Mesenteric fat pad (tissue), 1 donor: ENCODE measurements around the gene EPHA3. TPM values are rescaled to one million over a fixed set of nuclear protein-coding genes. Genes with fewer than 3 reads are reported as not detected.
"Not testable (repeated sequence)": the region's sequence is repeated elsewhere in the genome, so short reads cannot be mapped to it uniquely, and the experiment has no call there.

Experiments
- DNase-seq: peaks from one replicate; pipeline ENCODE4 v3.0.0-alpha.2; 2020; ENCODE audit warnings: low spot score
- total RNA-seq: library from RNA; stranded (reverse); fragmentation: NEBNext Ultra II Directional; extraction: Animal tissue kit (Norgen Biotek cat#: 25700); gene quantifications from one replicate; pipeline ENCODE4 v1.2.1, GENCODE V29; 2021
- donor health status: DM: yes; HTN: yes; CAD: no.

Gene EPHA3
- total RNA-seq, 1 donor from 2014 or later: 2.8 TPM

DNA sequence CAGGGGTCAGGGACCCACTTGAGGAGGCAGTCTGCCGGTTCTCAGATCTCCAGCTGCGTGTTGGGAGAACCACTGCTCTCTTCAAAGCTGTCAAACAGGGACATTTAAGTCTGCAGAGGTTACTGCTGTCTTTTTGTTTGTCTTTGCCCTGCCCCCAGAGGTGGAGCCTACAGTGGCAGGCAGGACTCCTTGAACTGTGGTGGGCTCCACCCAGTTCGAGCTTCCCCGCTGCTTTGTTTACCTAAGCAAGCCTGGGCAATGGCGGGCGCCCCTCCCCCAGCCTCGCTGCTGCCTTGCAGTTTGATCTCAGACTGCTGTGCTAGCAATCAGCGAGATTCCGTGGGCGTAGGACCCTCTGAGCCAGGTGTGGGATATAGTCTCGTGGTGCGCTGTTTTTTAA lies 243.5 kb downstream of the EPHA3 start:
- DNase-seq: not testable (repeated sequence)

DNA sequence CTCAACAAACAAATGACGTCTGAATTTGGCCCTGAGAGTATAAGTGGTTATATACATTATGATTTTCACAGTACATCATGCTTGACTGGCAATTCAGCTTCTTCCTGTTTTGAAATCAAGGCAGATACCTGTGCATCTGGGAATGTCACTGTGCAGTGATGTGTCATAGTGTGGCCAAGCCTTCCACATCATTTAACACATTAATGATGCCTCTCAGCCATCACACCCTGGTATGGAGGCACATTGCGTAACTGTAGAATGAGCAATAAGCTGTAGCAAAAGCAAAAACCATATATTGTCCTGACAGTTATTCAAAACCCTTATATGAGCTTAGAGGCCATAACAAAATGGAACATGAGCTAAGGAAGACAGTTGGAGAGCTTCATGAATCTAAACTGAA lies 246.0 kb downstream of the EPHA3 start:
- DNase-seq: no peak

DNA sequence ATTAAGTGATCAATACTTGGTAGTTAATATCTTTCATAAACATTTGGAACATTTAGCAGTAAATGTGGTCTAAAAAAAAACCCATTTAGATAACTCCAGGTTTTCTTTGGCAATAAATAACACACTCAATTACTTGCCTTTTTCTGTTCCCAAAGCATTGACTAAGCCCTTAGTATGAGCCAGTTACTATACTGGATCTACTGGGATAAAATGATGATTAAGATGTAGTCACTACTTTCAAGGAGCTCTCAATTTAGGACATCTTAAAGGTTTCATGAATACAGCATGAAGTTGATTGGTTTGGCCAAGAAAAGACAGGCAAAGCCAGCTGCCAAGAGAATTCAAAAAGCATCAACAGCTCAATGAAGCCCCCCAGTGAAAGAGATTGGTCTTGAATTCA lies 250.9 kb downstream of the EPHA3 start:
- DNase-seq: no peak

DNA sequence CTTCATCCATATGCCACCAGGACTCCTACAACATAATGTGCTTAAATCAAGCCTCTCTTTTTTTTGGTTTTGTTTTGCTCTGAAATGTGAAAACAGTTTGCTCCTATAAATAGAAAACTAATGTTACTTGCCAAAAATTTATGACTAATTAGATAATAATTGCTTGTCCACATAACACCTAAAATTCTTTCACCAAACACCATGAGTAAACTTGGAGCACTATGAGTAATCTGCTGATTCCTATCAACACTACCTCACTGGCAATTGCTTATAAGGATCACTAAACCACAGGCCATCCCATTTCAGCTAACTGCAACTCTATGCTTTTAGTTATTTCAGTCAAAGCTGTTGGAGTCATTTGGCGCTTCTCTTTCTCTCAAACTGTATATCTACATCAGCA lies 252.7 kb downstream of the EPHA3 start:
- DNase-seq: no peak

DNA sequence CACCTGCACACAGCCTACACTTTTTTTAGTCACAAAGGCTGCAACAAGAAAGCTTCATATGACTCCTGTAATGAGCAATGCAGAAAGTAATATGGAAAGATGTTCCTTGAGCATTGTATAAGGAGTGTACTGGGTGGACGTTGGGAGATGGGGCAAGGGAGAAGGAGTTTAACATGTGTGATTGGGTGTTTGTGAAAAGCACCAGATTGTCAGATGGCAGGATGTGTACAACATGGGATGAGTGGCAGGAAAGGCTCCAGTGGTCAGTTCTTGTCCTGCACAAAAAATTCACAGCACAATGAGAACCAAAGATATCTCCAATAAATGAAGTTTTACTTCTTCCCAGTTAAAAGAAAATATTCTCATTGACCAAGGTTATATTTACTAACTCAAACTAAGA lies 255.1 kb downstream of the EPHA3 start:
- DNase-seq: no peak

DNA sequence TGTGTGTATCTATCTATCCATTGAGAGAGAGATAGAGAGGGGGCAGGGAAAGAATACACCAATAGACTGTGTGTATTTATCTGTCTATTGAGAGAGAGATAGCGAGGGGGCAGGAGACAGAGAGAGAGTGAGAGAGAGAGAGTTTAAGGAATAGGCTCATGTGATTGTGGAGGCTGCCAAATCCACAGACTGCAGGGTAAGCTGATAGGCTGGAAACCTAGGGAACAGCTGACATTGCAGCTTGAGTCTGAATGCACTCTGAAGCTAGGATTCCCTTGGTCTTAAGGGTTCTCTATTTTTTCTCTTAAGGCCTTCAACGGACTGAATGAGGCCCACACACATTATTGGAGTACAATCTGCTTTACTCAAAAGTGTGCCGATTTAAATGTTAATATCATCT lies 255.8 kb downstream of the EPHA3 start:
- no peak for DNase-seq

DNA sequence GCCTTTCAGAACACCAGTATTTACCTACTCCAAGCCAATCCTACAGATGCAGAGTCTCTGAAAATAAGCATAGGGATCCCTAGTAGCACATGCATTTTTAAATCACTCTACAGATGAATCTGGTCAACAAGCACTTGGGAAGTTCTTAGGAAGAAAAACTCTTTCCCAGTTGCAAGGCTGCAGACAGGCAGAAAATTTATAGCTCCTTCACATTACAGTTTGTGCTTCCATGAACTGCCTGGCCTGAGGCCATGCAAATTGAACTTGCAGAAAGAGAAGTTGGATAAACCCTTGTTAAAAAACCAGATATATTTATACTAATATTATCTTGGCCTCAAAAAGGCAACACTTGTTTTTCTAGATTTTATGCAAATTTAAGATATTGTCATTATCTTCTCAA lies 256.9 kb downstream of the EPHA3 start:
- DNase-seq: no peak

DNA sequence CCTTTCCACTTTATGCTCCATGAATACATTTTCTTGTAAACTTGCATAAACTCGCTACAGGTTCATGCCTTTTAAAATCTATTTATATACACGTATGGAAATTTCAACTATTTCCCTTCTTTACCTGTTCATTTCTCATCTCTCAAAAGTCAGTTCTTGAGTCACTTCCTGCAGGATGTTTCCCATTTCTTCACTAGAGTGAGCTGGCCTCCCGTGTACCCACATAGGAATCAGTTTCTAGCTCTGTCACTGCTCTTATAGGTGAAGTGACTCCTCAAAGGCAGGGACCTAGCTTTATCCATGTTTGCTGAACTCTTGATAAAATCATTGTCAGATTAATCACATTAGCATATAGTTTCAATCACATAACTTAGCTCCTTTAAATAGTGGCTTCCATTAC lies 259.7 kb downstream of the EPHA3 start:
- no peak for DNase-seq

DNA sequence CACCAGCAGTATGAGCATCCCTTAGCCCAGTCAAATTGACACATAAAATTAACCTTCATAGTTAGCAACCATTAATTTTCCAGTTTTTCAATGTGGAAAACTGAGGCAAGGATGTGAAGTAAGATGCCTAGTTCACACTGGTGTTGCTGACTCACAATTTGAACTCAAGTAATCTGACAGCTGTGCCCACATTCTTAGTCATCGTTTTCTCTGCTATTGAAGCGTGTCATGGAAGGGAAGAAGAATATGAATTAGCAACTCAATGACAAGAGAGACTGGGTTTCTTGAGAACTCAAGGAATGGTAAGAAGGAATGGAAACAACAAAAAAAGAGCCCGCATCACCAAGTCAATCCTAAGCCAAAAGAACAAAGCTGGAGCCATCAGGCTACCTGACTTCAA lies 261.4 kb downstream of the EPHA3 start:
- DNase-seq: no peak

DNA sequence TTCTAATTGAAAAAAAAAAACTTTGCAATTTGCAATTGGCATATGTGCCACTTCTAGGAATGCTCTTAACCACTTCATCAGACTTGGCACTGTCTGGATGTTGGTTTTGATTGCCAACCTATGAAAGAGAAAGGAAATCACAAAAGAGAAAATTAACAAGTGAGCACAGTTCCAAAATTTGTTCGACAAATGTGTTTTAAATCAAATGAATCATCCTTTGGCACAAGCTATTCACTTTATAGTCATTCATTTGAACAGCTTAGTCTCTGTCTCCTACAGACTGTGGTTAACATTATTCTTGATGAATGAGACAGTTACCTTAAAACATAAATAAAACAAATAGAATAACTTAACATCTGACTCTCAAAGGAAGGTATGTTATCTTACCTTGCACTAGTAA lies 265.0 kb downstream of the EPHA3 start:
- DNase-seq: no peak

DNA sequence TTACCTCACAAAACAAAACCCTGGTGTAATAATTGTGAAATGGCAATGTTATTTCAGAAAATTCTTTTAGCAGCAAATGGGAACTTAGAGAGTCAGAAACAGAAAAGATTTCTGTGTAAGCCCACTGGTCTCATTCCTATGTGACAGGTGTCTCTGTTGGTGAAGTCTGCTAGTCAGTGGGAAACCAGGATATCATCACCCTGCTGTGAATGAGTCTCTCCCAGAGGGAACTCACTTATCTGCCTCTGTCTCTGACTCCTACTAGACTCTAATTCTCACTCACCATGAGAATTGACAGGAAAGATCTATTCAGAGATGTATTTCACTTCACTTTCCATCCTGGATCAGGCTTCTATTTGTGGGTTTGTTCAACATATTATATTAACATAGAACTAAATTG lies 266.0 kb downstream of the EPHA3 start:
- DNase-seq: no peak

DNA sequence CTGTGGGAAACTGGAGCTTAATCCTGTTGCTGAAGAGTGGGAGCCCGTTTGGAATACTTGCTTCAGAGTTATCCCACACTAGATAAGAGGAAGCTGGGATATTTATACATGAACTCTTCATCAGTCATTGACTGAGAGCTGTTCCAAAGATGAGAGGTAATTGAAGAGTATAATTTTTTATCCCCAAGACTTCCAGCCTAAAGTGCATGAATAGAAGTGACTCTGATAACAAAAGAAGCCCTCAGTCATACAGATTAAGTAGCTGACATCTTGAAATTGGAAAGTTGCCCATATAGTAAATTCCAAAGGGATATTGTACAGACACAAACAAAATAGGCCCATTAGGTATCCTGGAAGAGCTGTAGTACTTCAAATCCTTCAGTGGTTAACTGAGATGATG lies 268.0 kb downstream of the EPHA3 start:
- no peak for DNase-seq

DNA sequence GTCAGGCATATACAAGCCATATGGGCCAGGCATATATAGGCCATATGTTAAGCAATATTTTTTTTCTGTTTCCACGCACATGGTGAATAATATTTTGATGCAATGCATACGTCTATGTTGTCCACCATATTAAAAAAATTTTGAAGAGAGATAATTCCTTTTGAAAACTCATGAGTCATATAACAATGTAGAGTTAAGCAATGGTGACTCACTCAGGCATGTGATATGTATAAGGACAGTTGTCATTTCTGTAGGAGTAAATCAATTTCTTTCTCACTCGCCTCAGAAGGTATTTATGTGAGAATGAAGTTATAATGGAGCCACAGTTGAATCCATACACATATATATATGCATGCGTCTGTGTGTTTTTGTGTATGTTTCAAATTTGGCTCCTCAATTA lies 272.6 kb downstream of the EPHA3 start:
- DNase-seq: no peak

DNA sequence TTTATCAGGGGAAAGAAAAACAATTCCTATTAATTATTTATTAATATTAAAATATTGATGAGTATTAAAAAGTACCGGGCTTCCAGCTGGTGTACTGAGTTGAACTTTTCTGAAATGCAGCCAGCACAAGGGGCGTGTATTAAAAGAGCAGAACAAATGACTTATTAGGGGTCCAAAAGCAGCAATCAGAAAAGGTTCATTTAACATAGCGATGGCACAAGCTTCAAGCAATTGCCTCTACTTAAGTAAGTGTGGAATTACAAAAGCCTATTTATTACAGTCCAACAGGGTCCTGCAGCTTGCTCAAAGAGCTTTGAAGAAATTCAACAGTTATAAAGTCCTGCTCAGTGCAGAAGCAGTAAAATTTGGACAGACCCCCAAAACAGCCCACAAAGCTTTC lies 285.6 kb downstream of the EPHA3 start:
- DNase-seq: no peak

DNA sequence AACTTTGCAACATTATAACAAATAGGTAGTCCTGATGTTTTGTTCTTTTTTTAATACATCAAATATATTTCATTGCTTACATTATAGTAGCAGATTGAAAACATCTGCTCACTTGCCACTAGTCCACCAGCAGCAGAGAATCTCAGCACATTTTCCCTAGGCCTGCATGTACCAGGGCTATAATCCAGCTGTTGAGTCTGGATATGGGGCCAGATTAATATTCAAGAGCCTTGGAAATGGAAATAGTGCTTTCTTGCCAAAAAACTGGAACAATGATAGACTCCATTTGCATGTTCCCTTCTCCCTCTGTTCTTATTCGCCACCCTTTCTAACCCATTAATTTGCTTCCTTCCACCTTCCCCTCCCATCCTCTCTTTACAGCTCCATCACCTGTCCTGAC lies 288.0 kb downstream of the EPHA3 start:
- no peak for DNase-seq

DNA sequence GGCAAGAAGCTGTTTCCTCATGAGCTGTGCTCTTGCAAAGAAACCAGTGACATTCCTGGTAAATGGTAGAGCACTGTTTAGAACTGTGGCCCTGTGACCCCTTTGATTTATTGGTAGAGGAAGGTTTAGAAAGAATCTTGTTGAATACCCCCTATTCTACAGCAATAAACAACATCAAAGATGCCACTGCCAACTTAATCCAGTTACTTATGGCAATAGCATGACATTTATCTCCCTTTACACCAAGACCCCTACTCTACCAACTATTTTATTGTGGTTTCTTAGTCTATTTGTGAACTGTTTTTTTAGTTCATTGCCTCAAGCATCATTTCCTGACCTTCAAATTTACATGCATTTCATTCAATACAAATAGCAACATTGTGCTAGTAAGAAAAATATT lies 288.6 kb downstream of the EPHA3 start:
- no peak for DNase-seq

DNA sequence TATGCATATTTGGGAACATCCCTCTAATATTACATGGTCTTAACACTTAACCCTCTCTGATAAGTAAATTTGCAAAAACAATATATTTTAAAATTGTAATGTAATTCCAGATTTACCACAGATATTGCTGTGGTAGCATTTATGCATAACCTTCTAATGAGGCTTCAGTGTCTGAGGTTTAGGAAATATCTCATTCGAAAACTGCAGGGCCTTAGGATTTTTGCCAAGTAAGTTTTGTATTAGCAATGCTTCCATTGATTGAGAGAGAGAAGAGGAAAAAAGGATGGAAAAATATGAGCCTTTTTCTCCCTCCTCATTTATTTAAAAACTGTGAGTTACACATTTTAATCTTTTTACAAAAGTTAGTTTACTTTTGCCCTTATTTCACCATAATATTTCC lies 294.6 kb downstream of the EPHA3 start:
- DNase-seq: no peak

DNA sequence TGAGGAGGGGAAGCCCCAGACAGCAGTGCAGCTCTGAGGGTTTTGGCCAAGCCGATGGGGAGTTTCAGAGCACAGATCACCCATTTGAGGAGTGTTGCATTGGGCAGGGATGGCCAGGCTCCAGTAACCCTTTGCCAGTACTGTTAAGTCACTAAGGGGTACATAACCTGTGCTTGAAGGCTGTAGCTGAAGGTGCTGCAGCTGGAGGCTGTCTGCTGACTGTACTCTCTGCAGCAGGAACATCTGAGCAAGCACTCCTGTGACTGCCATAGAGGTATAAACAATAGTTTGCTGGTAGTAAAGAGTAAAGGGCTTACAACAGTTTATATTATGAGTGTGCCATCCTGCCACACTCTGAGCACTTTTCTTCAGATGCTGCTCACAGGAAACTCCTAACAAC lies 297.8 kb downstream of the EPHA3 start:
- no peak for DNase-seq

DNA sequence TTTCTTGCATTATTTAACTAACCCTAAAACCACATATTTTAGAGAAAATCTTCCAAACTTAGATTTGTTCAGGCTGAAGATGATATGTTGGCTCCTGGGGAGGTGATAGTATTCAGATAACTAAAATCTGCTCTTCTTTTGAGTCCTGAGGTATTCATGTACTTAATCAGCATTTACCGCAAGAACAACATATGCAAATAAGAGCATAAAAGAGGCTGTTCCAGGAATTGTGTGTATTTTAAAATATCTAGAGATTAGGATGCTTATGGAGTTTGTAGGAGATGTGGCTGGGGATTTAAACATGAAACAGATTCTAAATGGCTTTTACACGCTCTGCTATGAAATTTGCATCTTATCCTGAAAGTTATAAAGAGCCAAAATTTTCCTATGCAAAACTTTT lies 298.2 kb downstream of the EPHA3 start:
- DNase-seq: no peak

DNA sequence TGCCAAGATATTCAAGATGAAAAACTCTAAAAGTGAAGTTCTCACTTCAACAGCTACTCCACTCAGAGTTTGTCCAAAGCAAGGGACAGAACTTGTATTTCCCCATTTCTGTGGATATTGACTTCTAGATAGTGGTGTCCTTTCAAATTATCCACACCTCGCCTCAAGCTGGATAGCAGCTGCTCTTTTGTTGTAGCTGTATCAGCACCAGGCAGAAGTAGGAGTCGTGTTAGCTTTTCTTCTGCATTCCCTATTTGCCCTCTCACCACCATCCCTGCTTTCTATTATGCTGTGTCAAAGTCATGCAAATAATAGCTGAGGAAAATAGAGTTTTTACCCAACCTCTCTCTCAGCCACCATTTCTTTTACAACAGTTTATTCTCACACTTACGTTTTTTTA lies 303.8 kb downstream of the EPHA3 start:
- DNase-seq: no peak

DNA sequence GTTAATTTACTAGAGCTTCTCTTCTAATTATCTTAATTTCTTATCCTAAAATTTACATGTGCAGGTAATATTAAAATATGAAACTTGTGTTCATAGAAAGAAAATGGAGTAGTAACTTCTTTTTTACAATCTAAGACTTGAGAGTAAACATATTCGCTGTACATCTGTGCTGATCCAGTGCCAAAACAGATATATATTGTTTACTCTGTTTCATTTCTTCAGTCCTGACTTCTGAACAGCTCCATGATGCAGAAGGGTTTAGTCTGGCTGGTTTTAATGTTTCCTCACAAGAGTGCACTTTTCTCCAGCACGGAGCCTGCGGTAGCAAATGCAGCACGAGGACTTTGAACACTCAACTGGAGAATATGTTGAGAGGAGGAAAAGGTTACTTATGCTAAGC lies 306.8 kb downstream of the EPHA3 start:
- DNase-seq: no peak

DNA sequence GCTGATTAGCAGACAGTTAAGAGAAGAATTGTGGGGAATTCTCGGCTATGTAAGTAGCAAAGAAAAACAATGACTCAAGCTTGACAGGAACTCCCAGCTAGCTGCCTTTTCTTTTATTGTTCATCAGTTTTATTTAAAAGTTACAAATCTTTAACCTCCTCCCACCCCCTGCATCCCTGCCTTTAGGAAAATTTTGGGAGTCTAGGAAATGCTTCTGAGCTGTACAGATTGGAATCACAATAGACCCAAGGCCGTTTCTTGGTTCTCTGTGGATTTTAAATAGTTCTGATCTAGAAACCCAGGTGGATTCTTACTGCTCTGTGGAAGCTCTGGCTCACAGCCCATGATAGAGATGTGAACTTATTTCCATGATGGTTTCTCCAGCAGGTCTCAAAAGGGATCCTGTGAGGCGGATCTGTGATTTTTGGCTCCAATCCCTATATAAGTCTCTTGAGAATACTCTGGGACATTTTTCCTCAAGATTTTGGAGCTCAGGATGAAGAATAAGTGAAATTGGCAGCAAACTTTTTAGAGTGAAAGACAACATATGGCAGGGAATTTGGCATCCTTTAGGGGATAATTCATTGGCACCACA lies 312.3 kb downstream of the EPHA3 start:
- DNase-seq: no peak

DNA sequence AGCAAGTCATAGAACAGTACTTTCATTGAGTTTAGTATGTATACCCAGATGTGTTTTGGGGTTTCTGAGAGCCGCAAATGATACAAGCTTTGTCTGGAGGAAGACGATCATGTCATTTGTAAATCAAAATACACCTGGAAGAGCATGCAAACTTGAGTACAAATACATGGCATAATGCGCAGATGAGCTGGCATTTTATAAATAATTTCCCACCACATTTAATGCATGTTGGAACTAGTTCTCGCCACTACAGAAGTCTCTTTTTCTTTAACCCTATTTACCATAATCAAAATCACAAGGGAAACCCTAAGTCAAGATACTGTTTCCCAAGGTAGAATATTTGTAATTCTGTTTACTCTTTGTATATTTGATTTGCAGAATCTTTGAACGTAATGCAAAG lies 318.6 kb downstream of the EPHA3 start:
- DNase-seq: no peak
